Measurements from ENCODE around the gene PRPF19.
A peak's percentile ranks its signal among the peaks of the same experiment; 100 is the strongest.

PRPF19 gene

GRCh38 chr11:60933416-60934123 lies 27.2 kb upstream of the PRPF19 start:
- no peak overlapping the region for H3K27ac Mint-ChIP-seq
- no peak overlapping the region for H3K4me3 Mint-ChIP-seq
- peaks cover 5% of the 10 kb centered on the region for H3K27me3 Mint-ChIP-seq (ENCODE audit: low read depth)
- H3K9me3 Mint-ChIP-seq = no peaks in the 10 kb centered on the region
- H3K4me1 Mint-ChIP-seq (ENCODE audit: low read depth) = no peaks in the 10 kb centered on the region
- H3K36me3 Mint-ChIP-seq (ENCODE audit: low read depth) = no peaks in the 10 kb centered on the region

- H3K27me3 Mint-ChIP-seq (ENCODE audit: low read depth) = peaks cover 5% of the 10 kb centered on the region
Measured at GRCh38 chr11:60932605-60933356, 26.4 kb upstream of the PRPF19 start.

GRCh38 chr11:60931917-60932316 lies 25.5 kb upstream of the PRPF19 start:
- Mint-ChIP-seq H3K9me3 (no peaks in the 10 kb centered on the region), H3K27ac (no peak overlapping the region), H3K36me3 (ENCODE audit: low read depth) (no peaks in the 10 kb centered on the region), H3K4me1 (ENCODE audit: low read depth) (no peaks in the 10 kb centered on the region), H3K27me3 (ENCODE audit: low read depth) (peaks cover 13% of the 10 kb centered on the region), H3K4me3 (no peak overlapping the region)

More at GRCh38 chr11:60932605-60933356, 26.4 kb upstream of the PRPF19 start:
- Mint-ChIP-seq H3K36me3 (ENCODE audit: low read depth) (no peaks in the 10 kb centered on the region), H3K4me3 (no peak overlapping the region), H3K9me3 (no peaks in the 10 kb centered on the region), H3K4me1 (ENCODE audit: low read depth) (no peaks in the 10 kb centered on the region), H3K27ac (no peak overlapping the region)

GRCh38 chr11:60930394-60930793 lies 24.0 kb upstream of the PRPF19 start:
- Mint-ChIP-seq H3K27ac (no peak overlapping the region), H3K27me3 (ENCODE audit: low read depth) (peaks cover 28% of the 10 kb centered on the region), H3K4me1 (ENCODE audit: low read depth) (peaks cover 6% of the 10 kb centered on the region), H3K4me3 (no peak overlapping the region), H3K36me3 (ENCODE audit: low read depth) (no peaks in the 10 kb centered on the region), H3K9me3 (no peaks in the 10 kb centered on the region)

GRCh38 chr11:60929764-60930163 lies 23.4 kb upstream of the PRPF19 start:
- Mint-ChIP-seq H3K4me3 (no peak overlapping the region), H3K9me3 (no peaks in the 10 kb centered on the region), H3K36me3 (ENCODE audit: low read depth) (no peaks in the 10 kb centered on the region), H3K4me1 (ENCODE audit: low read depth) (peaks cover 10% of the 10 kb centered on the region), H3K27me3 (ENCODE audit: low read depth) (peaks cover 32% of the 10 kb centered on the region), H3K27ac (no peak overlapping the region)

- Mint-ChIP-seq H3K36me3 (ENCODE audit: low read depth) (no peaks in the 10 kb centered on the region), H3K27me3 (ENCODE audit: low read depth) (peaks cover 36% of the 10 kb centered on the region), H3K27ac (no peak overlapping the region), H3K4me3 (no peak overlapping the region), H3K4me1 (ENCODE audit: low read depth) (peaks cover 13% of the 10 kb centered on the region), H3K9me3 (no peaks in the 10 kb centered on the region)
Measured at GRCh38 chr11:60928563-60929001, 22.2 kb upstream of the PRPF19 start.

GRCh38 chr11:60927600-60927999 lies 21.2 kb upstream of the PRPF19 start:
- Mint-ChIP-seq H3K27me3 (ENCODE audit: low read depth) (peaks cover 36% of the 10 kb centered on the region), H3K27ac (no peak overlapping the region), H3K4me1 (ENCODE audit: low read depth) (peaks cover 14% of the 10 kb centered on the region), H3K4me3 (no peak overlapping the region), H3K36me3 (ENCODE audit: low read depth) (peaks cover 4% of the 10 kb centered on the region), H3K9me3 (no peaks in the 10 kb centered on the region)

- Mint-ChIP-seq H3K9me3 (no peaks in the 10 kb centered on the region), H3K4me3 (no peak overlapping the region), H3K36me3 (ENCODE audit: low read depth) (peaks cover 8% of the 10 kb centered on the region), H3K27me3 (ENCODE audit: low read depth) (peaks cover 36% of the 10 kb centered on the region), H3K4me1 (ENCODE audit: low read depth) (peaks cover 14% of the 10 kb centered on the region), H3K27ac (no peak overlapping the region)
Measured at GRCh38 chr11:60927061-60927592, 20.7 kb upstream of the PRPF19 start.

GRCh38 chr11:60926500-60926899 lies 20.1 kb upstream of the PRPF19 start:
- Mint-ChIP-seq H3K4me1 (ENCODE audit: low read depth) (peaks cover 14% of the 10 kb centered on the region), H3K36me3 (ENCODE audit: low read depth) (peaks cover 12% of the 10 kb centered on the region), H3K27ac (no peak overlapping the region), H3K4me3 (no peak overlapping the region), H3K9me3 (no peaks in the 10 kb centered on the region), H3K27me3 (ENCODE audit: low read depth) (peaks cover 36% of the 10 kb centered on the region)

GRCh38 chr11:60925868-60926267 lies 19.5 kb upstream of the PRPF19 start:
- Mint-ChIP-seq H3K36me3 (ENCODE audit: low read depth) (peaks cover 13% of the 10 kb centered on the region), H3K4me3 (peak overlapping the region; percentile 65), H3K9me3 (no peaks in the 10 kb centered on the region), H3K4me1 (ENCODE audit: low read depth) (peaks cover 14% of the 10 kb centered on the region), H3K27ac (no peak overlapping the region), H3K27me3 (ENCODE audit: low read depth) (peaks cover 36% of the 10 kb centered on the region)

- H3K27me3 Mint-ChIP-seq (ENCODE audit: low read depth) = peaks cover 36% of the 10 kb centered on the region
- no peaks in the 10 kb centered on the region for H3K9me3 Mint-ChIP-seq
- H3K4me1 Mint-ChIP-seq (ENCODE audit: low read depth) = peaks cover 14% of the 10 kb centered on the region
- H3K27ac Mint-ChIP-seq = no peak overlapping the region
- peaks cover 20% of the 10 kb centered on the region for H3K36me3 Mint-ChIP-seq (ENCODE audit: low read depth)
- peak overlapping the region; percentile 65 for H3K4me3 Mint-ChIP-seq
Measured at GRCh38 chr11:60924906-60925853, 18.8 kb upstream of the PRPF19 start.

GRCh38 chr11:60924110-60924905 lies 17.9 kb upstream of the PRPF19 start, which contains the start of gene TMEM132A:
TSS of gene TMEM132A (plus strand) at chr11:60924460. CDS start at chr11:60924634, 174 bp downstream.
- Mint-ChIP-seq H3K27me3 (ENCODE audit: low read depth) (peaks cover 31% of the 10 kb centered on the region), H3K27ac (no peak within 1 kb of the TSS)

GRCh38 chr11:60923800-60924109 lies 17.4 kb upstream of the PRPF19 start:
- Mint-ChIP-seq H3K4me3 (no peak overlapping the region), H3K4me1 (ENCODE audit: low read depth) (peaks cover 14% of the 10 kb centered on the region), H3K27me3 (ENCODE audit: low read depth) (peaks cover 31% of the 10 kb centered on the region), H3K36me3 (ENCODE audit: low read depth) (peaks cover 27% of the 10 kb centered on the region), H3K27ac (no peak overlapping the region), H3K9me3 (no peaks in the 10 kb centered on the region)

More at GRCh38 chr11:60924110-60924905, 17.9 kb upstream of the PRPF19 start, which contains the start of gene TMEM132A:
- peaks cover 14% of the 10 kb centered on the region for H3K4me1 Mint-ChIP-seq (ENCODE audit: low read depth)
- peak within 1 kb of the TSS; percentile 65 for H3K4me3 Mint-ChIP-seq
- no peaks in the 10 kb centered on the region for H3K9me3 Mint-ChIP-seq
- H3K36me3 Mint-ChIP-seq (ENCODE audit: low read depth) = peaks cover 27% of the 10 kb centered on the region

Data from T-helper 1 cell treated with Interleukin-12 subunit alpha and Interleukin-12 subunit beta and Interleukin-4 antibody, amounts not matched to agents 30 μg/mL and 1 μg/mL, for 36 hours (primary cell).